Lower leg skin (tissue), 3 donors: ENCODE data around the gene MRPS31.

Source experiments
- POLR2A ChIP-seq, 2 donors: fragments of 450-650 bp; IDR thresholded peaks; one replicate each; pipeline ENCODE4 v1.6.1; 2016 to 2017; ENCODE audit warnings: antibody characterized with exemption in 2 of 2, mild to moderate bottlenecking in 1 of 2, moderate library complexity in 1 of 2
- TF ChIP-seq, protein P1 (sequence below), 3 donors: fragments of 450-650 bp; IDR thresholded peaks; one replicate each; pipeline ENCODE4 v1.5.1; 2016; ENCODE audit warnings: antibody characterized with exemption in 3 of 3, mild to moderate bottlenecking in 3 of 3, moderate library complexity in 2 of 3

DNA sequence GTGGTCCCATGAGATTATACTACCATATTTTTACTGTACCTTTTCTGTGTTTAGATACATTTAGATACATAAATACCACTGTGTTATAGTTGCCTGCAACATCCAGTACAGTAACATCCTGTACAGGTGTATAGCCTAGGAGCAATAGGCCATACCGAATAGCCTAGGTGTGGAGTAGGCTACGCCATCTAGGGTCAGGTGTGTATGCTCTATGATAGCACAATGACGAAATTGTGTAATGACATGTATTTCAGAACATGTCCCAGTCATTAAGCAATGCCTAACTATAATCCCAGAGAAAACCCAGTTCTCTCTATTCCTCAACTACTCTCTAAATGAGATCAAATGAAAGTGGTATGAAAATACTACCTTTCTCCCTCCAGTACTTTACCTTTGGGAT, 22.3 kb upstream of the MRPS31 start:
- no peak for TF ChIP-seq POLR2A (IDR thresholded peaks at IDR 0.05)
- TF ChIP-seq, protein P1, sequence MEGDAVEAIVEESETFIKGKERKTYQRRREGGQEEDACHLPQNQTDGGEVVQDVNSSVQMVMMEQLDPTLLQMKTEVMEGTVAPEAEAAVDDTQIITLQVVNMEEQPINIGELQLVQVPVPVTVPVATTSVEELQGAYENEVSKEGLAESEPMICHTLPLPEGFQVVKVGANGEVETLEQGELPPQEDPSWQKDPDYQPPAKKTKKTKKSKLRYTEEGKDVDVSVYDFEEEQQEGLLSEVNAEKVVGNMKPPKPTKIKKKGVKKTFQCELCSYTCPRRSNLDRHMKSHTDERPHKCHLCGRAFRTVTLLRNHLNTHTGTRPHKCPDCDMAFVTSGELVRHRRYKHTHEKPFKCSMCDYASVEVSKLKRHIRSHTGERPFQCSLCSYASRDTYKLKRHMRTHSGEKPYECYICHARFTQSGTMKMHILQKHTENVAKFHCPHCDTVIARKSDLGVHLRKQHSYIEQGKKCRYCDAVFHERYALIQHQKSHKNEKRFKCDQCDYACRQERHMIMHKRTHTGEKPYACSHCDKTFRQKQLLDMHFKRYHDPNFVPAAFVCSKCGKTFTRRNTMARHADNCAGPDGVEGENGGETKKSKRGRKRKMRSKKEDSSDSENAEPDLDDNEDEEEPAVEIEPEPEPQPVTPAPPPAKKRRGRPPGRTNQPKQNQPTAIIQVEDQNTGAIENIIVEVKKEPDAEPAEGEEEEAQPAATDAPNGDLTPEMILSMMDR (IDR thresholded peaks at IDR 0.05) = no peak
